Measurements from ENCODE around the gene SIGLEC8.

DNA sequence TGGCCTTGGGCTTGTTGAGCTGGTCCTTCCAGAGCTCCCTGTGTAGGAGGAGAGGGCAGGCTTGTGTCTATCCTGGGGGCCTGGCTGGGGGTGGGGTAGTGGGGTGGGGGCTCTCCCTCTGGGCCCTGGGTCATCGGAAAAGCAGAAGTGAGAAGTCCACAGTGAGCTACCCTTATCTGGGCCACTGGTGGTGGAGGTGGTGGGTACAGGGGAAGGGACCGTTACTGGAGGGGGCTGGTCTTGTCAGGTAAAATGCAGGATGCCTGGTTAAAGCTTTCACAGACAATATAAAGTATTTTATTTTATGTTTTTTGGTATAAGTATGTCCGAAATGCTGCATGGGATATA is 40.5 kb downstream of the SIGLEC8 start:
- no peak for TF ChIP-seq TCF12 (IDR thresholded peaks at IDR 0.05; ENCODE audit: low read depth, low read length)
- TF ChIP-seq EZH2 (IDR thresholded peaks at IDR 0.05; ENCODE audit: low read depth, low read length, severe bottlenecking): no peak
- no peak for TF ChIP-seq ZNF274 (IDR thresholded peaks at IDR 0.05; ENCODE audit: borderline replicate concordance, extremely low read depth, low read length)
- TF ChIP-seq CTCF (IDR thresholded peaks at IDR 0.05; ENCODE audit: control extremely low read depth in 1 of 3, insufficient read depth in 1 of 3, low read depth in 1 of 3, low read length in 3 of 3): no peak
- no peak for TF ChIP-seq NRF1 (IDR thresholded peaks at IDR 0.05; ENCODE audit: low read depth, low read length)
- no peak for TF ChIP-seq POLR2AphosphoS5 (IDR thresholded peaks at IDR 0.05; ENCODE audit: low read depth, low read length)
- no peak for TF ChIP-seq SRF (IDR thresholded peaks at IDR 0.05; ENCODE audit: low read depth, low read length)
- no peak for TF ChIP-seq RAD21 (IDR thresholded peaks at IDR 0.05 in 1 of 2, conservative IDR thresholded peaks at IDR 0.05 in 1 of 2; ENCODE audit: low read depth in 2 of 2, low read length in 2 of 2)
- no peak for TF ChIP-seq RFX5 (IDR thresholded peaks at IDR 0.05; ENCODE audit: borderline replicate concordance, low read depth, low read length)
- TF ChIP-seq HDAC6 (IDR thresholded peaks at IDR 0.05; ENCODE audit: low read depth, low read length): no peak
- no peak for TF ChIP-seq MAFK (IDR thresholded peaks at IDR 0.05; ENCODE audit: low read depth, low read length)
- TF ChIP-seq POLR2A (IDR thresholded peaks at IDR 0.05; ENCODE audit: control extremely low read depth in 1 of 2, low read depth in 2 of 2, low read length in 2 of 2): no peak
- TF ChIP-seq ATF2 (IDR thresholded peaks at IDR 0.05; ENCODE audit: low read length): no peak
- TF ChIP-seq GABPA (IDR thresholded peaks at IDR 0.05; ENCODE audit: borderline replicate concordance, insufficient read depth, low read length): no peak

Data from H1 (cell line).